ENCODE results near the gene HDAC9. TPM values are rescaled to one million over a fixed set of nuclear protein-coding genes. Genes with fewer than 3 reads are reported as not detected.

Gene HDAC9
- total RNA-seq, 1 experiment from 2014 or later, result 11.3 TPM

DNA sequence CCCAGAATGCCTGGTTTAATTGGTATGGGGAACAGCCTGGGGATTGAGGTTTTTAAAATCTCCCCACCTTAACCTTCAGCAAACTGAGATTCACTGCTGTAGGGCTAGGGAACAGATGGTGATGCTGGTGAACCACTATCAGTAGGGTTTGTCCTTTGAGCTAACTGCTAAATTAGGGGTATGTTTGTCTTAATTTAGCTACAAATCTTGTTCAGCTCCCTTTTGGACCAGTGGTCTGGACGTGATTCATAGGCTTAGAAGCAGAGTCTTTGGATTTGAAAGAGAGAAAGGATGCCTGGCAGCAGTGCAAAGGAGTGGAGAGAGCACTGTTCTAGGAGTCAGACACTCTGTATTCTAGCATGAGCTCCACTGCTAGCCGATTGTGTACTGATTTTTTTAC lies 2.8 kb downstream of the HDAC9 start:
- BruUV-seq (replicated peaks), result no TSS peak
- H3K36me3 Mint-ChIP-seq (ENCODE audit: insufficient read depth, unreplicated experiment), result no peaks in the 10 kb centered on the region
- H3K27me3 Mint-ChIP-seq (ENCODE audit: insufficient read depth, unreplicated experiment), result no peaks in the 10 kb centered on the region
- H3K9me3 Mint-ChIP-seq (ENCODE audit: unreplicated experiment), result no peaks in the 10 kb centered on the region
- POLR2A ChIA-PET, result interaction anchor here (3.8 kb wide), 1 partner anchor 11 kb away, joined by 23 read pairs; no protein-coding TSS in a partner anchor
- H3K27ac Mint-ChIP-seq (ENCODE audit: low read depth, unreplicated experiment), result no peak overlapping the region
- DNase-seq (ENCODE audit: unreplicated experiment), result no peak
- H3K4me3 Mint-ChIP-seq (ENCODE audit: unreplicated experiment), result no peak overlapping the region
- TF ChIP-seq, protein P1, sequence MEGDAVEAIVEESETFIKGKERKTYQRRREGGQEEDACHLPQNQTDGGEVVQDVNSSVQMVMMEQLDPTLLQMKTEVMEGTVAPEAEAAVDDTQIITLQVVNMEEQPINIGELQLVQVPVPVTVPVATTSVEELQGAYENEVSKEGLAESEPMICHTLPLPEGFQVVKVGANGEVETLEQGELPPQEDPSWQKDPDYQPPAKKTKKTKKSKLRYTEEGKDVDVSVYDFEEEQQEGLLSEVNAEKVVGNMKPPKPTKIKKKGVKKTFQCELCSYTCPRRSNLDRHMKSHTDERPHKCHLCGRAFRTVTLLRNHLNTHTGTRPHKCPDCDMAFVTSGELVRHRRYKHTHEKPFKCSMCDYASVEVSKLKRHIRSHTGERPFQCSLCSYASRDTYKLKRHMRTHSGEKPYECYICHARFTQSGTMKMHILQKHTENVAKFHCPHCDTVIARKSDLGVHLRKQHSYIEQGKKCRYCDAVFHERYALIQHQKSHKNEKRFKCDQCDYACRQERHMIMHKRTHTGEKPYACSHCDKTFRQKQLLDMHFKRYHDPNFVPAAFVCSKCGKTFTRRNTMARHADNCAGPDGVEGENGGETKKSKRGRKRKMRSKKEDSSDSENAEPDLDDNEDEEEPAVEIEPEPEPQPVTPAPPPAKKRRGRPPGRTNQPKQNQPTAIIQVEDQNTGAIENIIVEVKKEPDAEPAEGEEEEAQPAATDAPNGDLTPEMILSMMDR (IDR thresholded peaks at IDR 0.05; ENCODE audit: unreplicated experiment), result no peak
- peaks cover 6% of the 10 kb centered on the region for H3K4me1 Mint-ChIP-seq (ENCODE audit: insufficient read depth, unreplicated experiment)
- CTCF ChIA-PET, result interaction anchor here (1.3 kb wide), 1 partner anchor 141 kb away, joined by 3 read pairs; no protein-coding TSS in a partner anchor
- intact Hi-C loops (cut with micrococcal nuclease), result no loop called here

DNA sequence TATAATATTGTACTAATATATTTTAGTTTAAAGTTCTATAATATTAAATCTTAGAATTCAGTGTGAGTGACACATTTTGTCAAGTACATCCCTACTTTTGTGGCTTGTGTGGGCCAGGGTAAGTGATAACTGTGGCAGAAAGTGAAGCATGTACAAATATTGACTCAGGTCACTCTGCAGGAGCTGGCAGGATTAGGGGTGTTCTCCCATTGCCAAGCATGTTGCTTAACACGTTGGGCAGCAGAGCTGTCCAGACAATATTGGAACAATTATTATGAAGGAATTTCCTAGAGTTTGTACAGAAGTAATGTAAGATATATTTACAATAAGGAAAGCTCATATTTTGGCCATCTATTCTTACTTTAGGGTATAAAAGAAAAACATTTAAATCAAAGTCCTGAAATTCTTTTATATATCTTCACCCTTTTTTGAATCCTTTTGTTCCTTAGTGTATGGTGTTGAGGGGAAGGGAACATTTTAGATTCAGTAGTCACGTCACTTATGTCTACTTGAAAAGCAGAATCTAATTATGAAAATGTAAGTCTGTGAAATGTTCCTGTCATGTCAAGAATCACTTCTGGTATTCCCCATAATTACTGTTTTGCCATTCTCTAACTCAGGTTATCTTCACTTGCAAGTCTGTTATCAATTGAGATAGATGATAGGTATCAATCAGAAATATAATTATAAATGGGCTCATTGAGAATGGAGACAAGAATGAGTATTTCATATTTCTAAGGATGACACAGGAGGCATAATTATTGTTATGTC lies 4.0 kb downstream of the HDAC9 start:
- Mint-ChIP-seq H3K36me3 (ENCODE audit: insufficient read depth, unreplicated experiment) (no peaks in the 10 kb centered on the region), H3K27me3 (ENCODE audit: insufficient read depth, unreplicated experiment) (no peaks in the 10 kb centered on the region), H3K4me1 (ENCODE audit: insufficient read depth, unreplicated experiment) (peaks cover 6% of the 10 kb centered on the region), H3K27ac (ENCODE audit: low read depth, unreplicated experiment) (no peak overlapping the region), H3K4me3 (ENCODE audit: unreplicated experiment) (no peak overlapping the region), H3K9me3 (ENCODE audit: unreplicated experiment) (no peaks in the 10 kb centered on the region)
- intact Hi-C loops (cut with micrococcal nuclease), result no loop called here
- TF ChIP-seq, protein P1 (IDR thresholded peaks at IDR 0.05; ENCODE audit: unreplicated experiment), result no peak
- CTCF ChIA-PET, result interaction anchor here (0.7 kb wide), 1 partner anchor 154 kb away, joined by 4 read pairs; no protein-coding TSS in a partner anchor
- POLR2A ChIA-PET, result interaction anchor here (0.8 to 3.8 kb wide), 2 partner anchors 9 to 20 kb away, joined by 3 to 23 read pairs; no protein-coding TSS in a partner anchor
- DNase-seq (ENCODE audit: unreplicated experiment), result peak; percentile 32
- no TSS peak for BruUV-seq (replicated peaks)

DNA sequence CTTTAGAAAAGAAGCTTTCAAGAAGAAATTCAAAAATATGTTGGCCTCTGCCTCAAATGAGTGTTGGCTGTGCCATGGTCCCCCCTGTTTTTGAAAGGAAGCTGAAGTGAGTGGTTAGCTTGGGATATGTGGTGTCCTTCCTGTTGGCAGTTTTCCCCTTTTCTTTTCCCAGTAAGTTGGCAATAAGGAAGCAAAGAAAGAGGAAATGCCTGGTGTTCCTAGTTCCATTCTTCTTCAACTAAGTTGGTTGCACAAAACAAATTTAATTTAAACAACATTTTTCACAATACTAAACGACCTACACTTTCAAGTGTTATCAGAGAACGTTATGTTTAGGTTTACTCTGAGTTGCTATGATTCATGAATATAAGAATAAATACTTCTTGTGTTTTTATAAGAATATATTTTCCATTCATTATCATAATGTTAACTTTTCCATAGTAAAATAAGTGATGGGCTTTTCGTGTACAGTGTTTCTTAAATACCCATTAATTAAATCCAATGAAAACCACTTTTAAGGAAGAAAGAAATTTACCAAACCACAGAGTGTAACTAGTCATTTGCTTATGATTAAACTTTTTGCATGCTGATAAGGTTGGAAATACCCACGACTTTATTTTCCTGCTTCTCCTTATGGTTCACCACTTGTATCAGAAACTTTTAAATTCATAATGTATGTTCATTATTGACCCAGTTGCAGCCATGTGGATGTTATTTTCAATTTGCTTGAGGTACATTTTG lies 7.7 kb downstream of the HDAC9 start:
- no peaks in the 10 kb centered on the region for H3K27me3 Mint-ChIP-seq (ENCODE audit: insufficient read depth, unreplicated experiment)
- ChIA-PET POLR2A (interaction anchor here (1.3 kb wide), 1 partner anchor 10 kb away, joined by 3 read pairs; no protein-coding TSS in a partner anchor), CTCF (interaction anchor here (0.6 kb wide), 1 partner anchor 1145 kb away, joined by 3 read pairs; no protein-coding TSS in a partner anchor)
- no TSS peak for BruUV-seq (replicated peaks)
- no peak overlapping the region for H3K27ac Mint-ChIP-seq (ENCODE audit: low read depth, unreplicated experiment)
- H3K36me3 Mint-ChIP-seq (ENCODE audit: insufficient read depth, unreplicated experiment), result no peaks in the 10 kb centered on the region
- H3K9me3 Mint-ChIP-seq (ENCODE audit: unreplicated experiment), result no peaks in the 10 kb centered on the region
- DNase-seq (ENCODE audit: unreplicated experiment), result no peak
- TF ChIP-seq, protein P1 (IDR thresholded peaks at IDR 0.05; ENCODE audit: unreplicated experiment), result no peak
- intact Hi-C loops (cut with micrococcal nuclease), result no loop called here
- peaks cover 7% of the 10 kb centered on the region for H3K4me1 Mint-ChIP-seq (ENCODE audit: insufficient read depth, unreplicated experiment)
- H3K4me3 Mint-ChIP-seq (ENCODE audit: unreplicated experiment), result no peak overlapping the region

DNA sequence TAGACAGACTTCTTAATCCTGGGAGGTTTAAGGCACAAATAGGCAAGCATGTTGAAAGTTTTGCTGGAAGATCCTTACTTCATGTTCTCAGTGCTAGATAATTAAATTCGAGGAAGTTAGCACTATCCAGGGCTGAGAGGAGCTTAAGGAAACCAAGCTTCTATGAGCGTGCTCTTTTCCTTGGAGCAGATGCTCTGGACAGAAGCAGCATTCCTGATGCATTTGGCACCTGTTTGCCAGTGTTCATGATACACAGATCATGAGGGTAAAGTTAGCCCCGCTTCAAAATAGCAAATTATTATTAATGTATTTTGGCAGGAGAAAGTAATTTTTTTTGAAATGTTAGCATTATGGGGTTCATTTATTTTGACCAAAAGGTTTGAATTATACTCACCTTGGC lies 9.4 kb downstream of the HDAC9 start:
- POLR2A ChIA-PET, result no interaction called here
- Mint-ChIP-seq H3K9me3 (ENCODE audit: unreplicated experiment) (no peaks in the 10 kb centered on the region), H3K4me1 (ENCODE audit: insufficient read depth, unreplicated experiment) (peaks cover 22% of the 10 kb centered on the region), H3K27ac (ENCODE audit: low read depth, unreplicated experiment) (no peak overlapping the region), H3K27me3 (ENCODE audit: insufficient read depth, unreplicated experiment) (no peaks in the 10 kb centered on the region), H3K36me3 (ENCODE audit: insufficient read depth, unreplicated experiment) (no peaks in the 10 kb centered on the region), H3K4me3 (ENCODE audit: unreplicated experiment) (no peak overlapping the region)
- CTCF ChIA-PET, result no interaction called here
- no TSS peak for BruUV-seq (replicated peaks)
- TF ChIP-seq, protein P1 (IDR thresholded peaks at IDR 0.05; ENCODE audit: unreplicated experiment), result no peak
- intact Hi-C loops (cut with micrococcal nuclease), result loop anchor here (5.0 kb wide), 1 partner anchor 67 kb away; no protein-coding TSS in a partner anchor
- no peak for DNase-seq (ENCODE audit: unreplicated experiment)

Measured in MCF 10A (cell line).